Body of pancreas (tissue), 4 donors: Measurements from ENCODE around the gene WDR19.

Experiments used
- CTCF ChIP-seq, 7 experiments: fragments of 450-650 bp in 4 of 7; fragments of 200-600 bp in 3 of 7; sonication (generic) in 3 of 7; IDR thresholded peaks; one replicate each; pipeline ENCODE4 v1.5.1; 2016 to 2019; ENCODE audit warnings: antibody characterized with exemption in 7 of 7
- POLR2A ChIP-seq, 3 donors: fragments of 450-650 bp; IDR thresholded peaks; one replicate each; pipeline ENCODE4 v1.6.1; 2016; ENCODE audit warnings: antibody characterized with exemption in 3 of 3, mild to moderate bottlenecking in 2 of 3

GRCh38 chr4:39263895-39264294 lies 81.6 kb downstream of the WDR19 start:
- TF ChIP-seq CTCF (IDR thresholded peaks at IDR 0.05), result no peak
- no peak for TF ChIP-seq POLR2A (IDR thresholded peaks at IDR 0.05)
